GM10266 (cell line): Measurements from ENCODE around the gene CFAP61.

Experiments used
- DNase-seq: peaks from one replicate; pipeline ENCODE4 v3.0.0; 2012; ENCODE audit errors: extremely low spot score
- CTCF ChIP-seq: IDR thresholded peaks from 2 replicates; pipeline ENCODE4 v1.5.1; 2012; ENCODE audit warnings: mild to moderate bottlenecking, low read depth; ENCODE audit not compliant: control insufficient read depth, insufficient read depth; ENCODE audit errors: missing control alignments

CFAP61 gene

GRCh38 chr20:20391115-20391514, 338.8 kb downstream of the CFAP61 start:
- DNase-seq, result no peak
- no peak for TF ChIP-seq CTCF

- no peak for DNase-seq
These were observed 339.4 kb downstream of the CFAP61 start for GRCh38 chr20:20391766-20392165.

GRCh38 chr20:20393207-20394120, 341.1 kb downstream of the CFAP61 start:
- DNase-seq, result no peak
- TF ChIP-seq CTCF, result no peak

More at GRCh38 chr20:20391766-20392165, 339.4 kb downstream of the CFAP61 start:
- no peak for TF ChIP-seq CTCF

GRCh38 chr20:20395087-20395486, 342.8 kb downstream of the CFAP61 start:
- no peak for TF ChIP-seq CTCF

GRCh38 chr20:20395903-20396568, 343.7 kb downstream of the CFAP61 start:
- DNase-seq, result no peak
- TF ChIP-seq CTCF, result no peak

More at GRCh38 chr20:20395087-20395486, 342.8 kb downstream of the CFAP61 start:
- no peak for DNase-seq

- DNase-seq, result no peak
- TF ChIP-seq CTCF, result no peak
These were observed 344.5 kb downstream of the CFAP61 start for GRCh38 chr20:20396794-20397193.

GRCh38 chr20:20398123-20398522, 345.8 kb downstream of the CFAP61 start:
- TF ChIP-seq CTCF, result no peak
- DNase-seq, result no peak
